GM12891 (cell line): ENCODE data around the gene STK36.
A peak's percentile ranks its signal among the peaks of the same experiment; 100 is the strongest.

Experiments
- PAX5 ChIP-seq: IDR thresholded peaks from 2 replicates; pipeline ENCODE4 v1.6.1; 2011; ENCODE audit warnings: low read length, moderate library complexity, mild to moderate bottlenecking; ENCODE audit not compliant: insufficient read depth, severe bottlenecking
- POLR2A ChIP-seq: IDR thresholded peaks from 2 replicates; pipeline ENCODE4 v1.6.1; 2011; ENCODE audit warnings: low read depth, low read length, control low read depth
- POLR2AphosphoS5 ChIP-seq: IDR thresholded peaks from 2 replicates; pipeline ENCODE4 v1.6.1; 2011; ENCODE audit warnings: low read depth, low read length, control low read depth

DNA sequence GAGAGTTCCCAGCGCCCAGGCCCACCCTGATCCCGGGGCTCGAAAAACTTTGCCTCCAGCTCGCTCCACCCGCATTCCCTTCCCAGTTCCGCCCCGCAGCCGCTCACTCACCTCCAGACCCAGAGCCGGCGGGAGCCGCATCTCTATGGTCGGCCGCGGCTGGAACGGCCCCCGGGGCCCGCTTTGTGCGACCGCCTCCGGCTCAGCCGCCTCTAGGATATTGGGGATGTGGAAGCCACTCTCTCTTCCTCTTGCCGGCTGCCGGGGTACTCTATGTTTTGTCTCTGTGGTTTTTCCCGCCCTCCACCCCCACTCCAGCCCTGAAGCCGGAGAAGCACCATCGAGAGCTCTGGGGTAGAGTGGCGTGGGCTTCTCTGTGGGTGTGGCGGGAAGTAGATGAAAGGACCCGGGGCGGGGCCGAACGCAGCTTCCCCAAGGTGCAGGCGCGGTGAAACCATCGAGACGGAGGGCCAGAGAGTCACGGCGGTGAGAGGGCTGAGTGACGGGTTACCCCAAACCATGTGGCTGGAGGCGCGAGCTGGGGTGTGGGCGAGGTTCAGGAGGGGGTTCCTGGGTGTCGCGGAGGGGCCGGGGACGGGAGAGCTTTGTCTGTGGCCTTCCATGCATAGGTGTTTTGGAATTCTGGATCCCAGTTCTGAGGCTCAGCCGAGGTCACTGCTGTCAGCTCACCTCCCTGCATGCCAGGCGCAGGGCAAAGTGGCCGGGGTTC lies 12.5 kb upstream of the STK36 start, which contains the start of the genes BCS1L and ZNF142:
- TF ChIP-seq POLR2A (peak; percentile 81), PAX5 (peak; percentile 19), POLR2AphosphoS5 (peak; percentile 67; the same call in 1 of the 2 replicates)
